NT2/D1 (cell line): ENCODE results near the gene CCDC80.

Source experiments
- YY1 ChIP-seq: IDR thresholded peaks from 2 replicates; pipeline ENCODE4 v1.6.1; 2011; ENCODE audit not compliant: insufficient read length, insufficient read depth
- ZNF274 ChIP-seq: IDR thresholded peaks from 2 replicates; pipeline ENCODE4 v1.6.1; 2011; ENCODE audit warnings: mild to moderate bottlenecking, low read depth, low read length

GRCh38 chr3:112557976-112558375, 83.0 kb downstream of the CCDC80 start:
- TF ChIP-seq ZNF274, result no peak
- TF ChIP-seq YY1, result no peak
